ENCODE results near the gene ABHD14A. TPM values are rescaled to one million over a fixed set of nuclear protein-coding genes. Genes with fewer than 3 reads are reported as not detected.

The ABHD14A gene
- total RNA-seq, 4 donors from 2014 or later = 3.1 to 11.9 (median 8.3) TPM

- peaks cover 4% of the 10 kb centered on the region for H3K4me1 ChIP-seq
- 91% methylated on average over 10 of the region's 10 CpGs for WGBS
- TF ChIP-seq POLR2A (IDR thresholded peaks at IDR 0.05) (no peak), EP300 (IDR thresholded peaks at IDR 0.05) (no peak), CTCF (IDR thresholded peaks at IDR 0.05) (no peak), POLR2AphosphoS5 (IDR thresholded peaks at IDR 0.05) (no peak)
Observed at GRCh38 chr3:51948016-51948580, 26.8 kb upstream of the ABHD14A start.

GRCh38 chr3:51949121-51949520, 25.7 kb upstream of the ABHD14A start:
- Histone ChIP-seq H3K9me3 (no peaks in the 10 kb centered on the region), H3K27me3 (no peaks in the 10 kb centered on the region), H3K4me3 (no peak overlapping the region), H3K36me3 (peaks cover 9% of the 10 kb centered on the region), H3K4me1 (no peaks in the 10 kb centered on the region), H3K27ac (no peak overlapping the region)
- DNase-seq (ENCODE audit: low spot score in 2 of 2) = no peak
- 82% methylated on average over 5 of the region's 5 CpGs for WGBS
- TF ChIP-seq POLR2AphosphoS5 (IDR thresholded peaks at IDR 0.05) (no peak), CTCF (IDR thresholded peaks at IDR 0.05) (no peak), POLR2A (IDR thresholded peaks at IDR 0.05) (no peak), EP300 (IDR thresholded peaks at IDR 0.05) (no peak)

More at GRCh38 chr3:51948016-51948580, 26.8 kb upstream of the ABHD14A start:
- DNase-seq (ENCODE audit: low spot score in 2 of 2) = no peak
- Histone ChIP-seq H3K9me3 (no peaks in the 10 kb centered on the region), H3K4me3 (no peak overlapping the region), H3K27ac (no peak overlapping the region), H3K27me3 (no peaks in the 10 kb centered on the region), H3K36me3 (peaks cover 9% of the 10 kb centered on the region)

- TF ChIP-seq EP300 (IDR thresholded peaks at IDR 0.05) = no peak
- TF ChIP-seq POLR2A (IDR thresholded peaks at IDR 0.05) = no peak
- TF ChIP-seq POLR2AphosphoS5 (IDR thresholded peaks at IDR 0.05) = no peak
- TF ChIP-seq CTCF (IDR thresholded peaks at IDR 0.05) = no peak
- no peak overlapping the region for H3K27ac ChIP-seq
- no peak for DNase-seq (ENCODE audit: low spot score in 2 of 2)
- H3K9me3 ChIP-seq = no peaks in the 10 kb centered on the region
- WGBS = 91% methylated on average over 2 of the region's 2 CpGs
- H3K4me3 ChIP-seq = no peak overlapping the region
- peaks cover 10% of the 10 kb centered on the region for H3K4me1 ChIP-seq
- peaks cover 9% of the 10 kb centered on the region for H3K36me3 ChIP-seq
- peaks cover 3% of the 10 kb centered on the region for H3K27me3 ChIP-seq
Observed at GRCh38 chr3:51950899-51951298, 24.0 kb upstream of the ABHD14A start.

- WGBS = 75% methylated on average over 3 of the region's 3 CpGs
- no peak overlapping the region for H3K27ac ChIP-seq
- peaks cover 14% of the 10 kb centered on the region for H3K36me3 ChIP-seq
- no peak for DNase-seq (ENCODE audit: low spot score in 2 of 2)
- no peak for TF ChIP-seq CTCF (IDR thresholded peaks at IDR 0.05)
- no peak for TF ChIP-seq POLR2AphosphoS5 (IDR thresholded peaks at IDR 0.05)
- no peak for TF ChIP-seq POLR2A (IDR thresholded peaks at IDR 0.05)
- TF ChIP-seq EP300 (IDR thresholded peaks at IDR 0.05) = no peak
- H3K9me3 ChIP-seq = no peaks in the 10 kb centered on the region
- H3K4me3 ChIP-seq = no peak overlapping the region
- peaks cover 20% of the 10 kb centered on the region for H3K4me1 ChIP-seq
- peaks cover 3% of the 10 kb centered on the region for H3K27me3 ChIP-seq
Observed at GRCh38 chr3:51953445-51953844, 21.4 kb upstream of the ABHD14A start.

- no peaks in the 10 kb centered on the region for H3K9me3 ChIP-seq
- 66% methylated on average over 6 of the region's 6 CpGs for WGBS
- peaks cover 3% of the 10 kb centered on the region for H3K27me3 ChIP-seq
- DNase-seq (ENCODE audit: low spot score in 2 of 2) = no peak
- TF ChIP-seq CTCF (IDR thresholded peaks at IDR 0.05) (no peak), POLR2A (IDR thresholded peaks at IDR 0.05) (no peak), EP300 (IDR thresholded peaks at IDR 0.05) (no peak), POLR2AphosphoS5 (IDR thresholded peaks at IDR 0.05) (no peak)
- peaks cover 17% of the 10 kb centered on the region for H3K36me3 ChIP-seq
- H3K4me1 ChIP-seq = peaks cover 20% of the 10 kb centered on the region
- H3K27ac ChIP-seq = no peak overlapping the region
- H3K4me3 ChIP-seq = no peak overlapping the region
Observed at GRCh38 chr3:51954105-51954504, 20.8 kb upstream of the ABHD14A start.
